8988T (cell line): ENCODE results near the gene KCNH2.

Source experiments
- DNase-seq: peaks from one replicate; pipeline ENCODE4 v3.0.0; 2011

The KCNH2 gene

DNA sequence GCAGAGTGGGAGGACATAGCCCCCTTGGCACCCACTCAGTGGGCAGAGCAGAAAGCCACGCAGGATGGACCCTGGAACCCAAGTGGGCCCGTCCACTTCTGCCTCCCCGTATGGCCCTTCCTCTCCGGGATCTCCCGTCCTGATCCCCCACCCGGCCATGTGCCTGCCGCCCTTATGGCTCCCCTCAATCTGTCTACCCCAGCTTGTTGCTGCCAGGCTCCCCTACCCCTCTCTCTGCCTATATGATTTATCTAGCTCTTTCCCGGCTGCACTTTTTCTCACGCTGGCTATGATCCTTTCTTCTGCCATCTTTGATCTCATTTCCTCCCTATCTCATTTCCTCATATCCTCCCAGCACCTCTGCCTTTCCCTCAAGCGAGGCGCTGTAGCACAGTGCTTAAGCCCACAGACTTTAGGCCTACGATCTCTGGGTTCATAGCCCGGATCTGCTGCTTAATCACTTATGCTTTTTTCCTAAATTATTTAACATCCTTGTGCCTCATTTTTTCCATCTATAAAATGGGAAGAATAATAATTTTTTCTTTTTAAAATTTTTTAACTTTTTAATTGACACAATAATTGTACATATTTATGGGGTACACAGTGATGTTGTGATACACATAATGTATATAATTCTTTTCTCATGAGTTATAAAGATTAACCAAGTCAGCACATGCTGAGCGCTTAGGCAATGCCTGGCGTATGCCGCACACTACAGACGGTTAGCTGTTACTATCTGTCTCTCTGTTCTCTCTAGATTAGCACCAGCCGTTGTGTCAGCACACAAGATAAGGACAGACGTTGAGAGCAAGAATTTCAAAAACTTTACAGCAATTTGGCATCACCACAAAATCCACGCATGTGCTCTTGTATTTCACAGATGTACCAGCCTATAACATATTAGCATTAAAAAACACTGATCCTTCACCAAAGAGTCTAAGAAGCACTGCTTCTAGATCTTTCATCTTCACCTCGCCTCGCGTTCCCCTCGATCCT is 18.1 kb downstream of the KCNH2 start:
- no peak for DNase-seq

DNA sequence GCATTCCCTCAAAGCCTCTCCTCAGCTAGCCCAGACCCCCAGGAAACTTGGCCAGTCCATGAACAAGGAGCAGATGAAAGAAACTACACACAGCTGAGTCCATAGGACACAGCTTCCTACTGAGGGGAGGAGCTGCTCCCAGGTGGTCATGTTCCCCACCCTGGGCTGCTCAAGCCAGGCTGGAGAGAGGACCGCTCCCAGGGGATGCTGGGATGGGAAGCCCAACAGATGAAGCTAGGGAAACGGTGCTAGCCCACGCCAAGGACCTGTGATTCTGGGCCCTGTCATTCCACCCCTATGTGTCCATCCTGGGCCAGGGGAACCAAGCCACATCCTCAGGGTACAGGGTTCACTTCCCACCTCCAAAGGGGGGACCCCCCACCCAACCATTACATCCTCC is 19.0 kb downstream of the KCNH2 start:
- DNase-seq, result no peak

GRCh38 chr7:150958597-150958996 is 19.5 kb downstream of the KCNH2 start:
- no peak for DNase-seq

- no peak for DNase-seq
Observed at GRCh38 chr7:150958062-150958552, 20.0 kb downstream of the KCNH2 start.

DNA sequence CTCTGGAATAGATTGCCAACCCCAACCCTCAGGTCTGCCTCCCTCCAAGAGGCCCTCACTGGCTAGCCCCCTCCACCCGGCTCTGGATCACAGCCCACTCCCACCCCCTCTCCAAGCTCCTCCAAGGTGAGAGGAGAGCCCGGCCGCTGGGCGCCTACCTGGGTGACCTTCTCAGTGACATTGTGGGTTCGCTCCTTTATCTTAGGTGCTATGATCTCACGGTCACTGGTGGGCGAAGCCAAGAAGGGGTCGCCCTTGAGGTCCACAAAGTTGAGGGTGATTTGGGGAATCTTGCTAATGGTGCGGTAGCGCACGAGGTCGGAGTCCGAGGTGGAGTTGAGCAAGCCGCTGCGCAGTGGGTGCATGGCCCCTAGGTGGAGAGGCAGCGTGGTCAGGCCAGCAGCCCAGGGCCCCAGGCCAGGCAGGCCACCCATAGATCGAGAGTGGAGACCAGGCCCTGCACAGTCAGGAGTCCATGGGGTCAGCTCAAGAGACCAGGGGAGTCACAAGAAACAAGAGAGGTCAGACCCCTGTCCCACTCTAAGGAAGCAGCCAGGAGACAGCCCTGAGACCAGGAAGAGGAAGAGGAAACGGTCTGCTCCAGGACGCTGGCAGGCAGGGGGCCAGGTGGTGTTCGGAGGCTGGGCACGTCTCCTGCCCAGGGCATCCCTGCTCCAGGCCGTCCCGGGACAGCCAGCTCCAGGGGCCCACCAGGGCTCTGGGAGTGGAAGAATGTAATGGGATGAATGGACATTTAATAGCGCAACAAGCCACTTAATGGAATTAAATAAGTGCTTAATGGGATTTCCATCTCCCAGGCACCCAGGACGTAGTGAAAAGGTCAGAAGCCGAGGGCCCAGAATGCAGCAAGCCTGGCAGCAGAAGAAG is 20.7 kb downstream of the KCNH2 start:
- no peak for DNase-seq

DNA sequence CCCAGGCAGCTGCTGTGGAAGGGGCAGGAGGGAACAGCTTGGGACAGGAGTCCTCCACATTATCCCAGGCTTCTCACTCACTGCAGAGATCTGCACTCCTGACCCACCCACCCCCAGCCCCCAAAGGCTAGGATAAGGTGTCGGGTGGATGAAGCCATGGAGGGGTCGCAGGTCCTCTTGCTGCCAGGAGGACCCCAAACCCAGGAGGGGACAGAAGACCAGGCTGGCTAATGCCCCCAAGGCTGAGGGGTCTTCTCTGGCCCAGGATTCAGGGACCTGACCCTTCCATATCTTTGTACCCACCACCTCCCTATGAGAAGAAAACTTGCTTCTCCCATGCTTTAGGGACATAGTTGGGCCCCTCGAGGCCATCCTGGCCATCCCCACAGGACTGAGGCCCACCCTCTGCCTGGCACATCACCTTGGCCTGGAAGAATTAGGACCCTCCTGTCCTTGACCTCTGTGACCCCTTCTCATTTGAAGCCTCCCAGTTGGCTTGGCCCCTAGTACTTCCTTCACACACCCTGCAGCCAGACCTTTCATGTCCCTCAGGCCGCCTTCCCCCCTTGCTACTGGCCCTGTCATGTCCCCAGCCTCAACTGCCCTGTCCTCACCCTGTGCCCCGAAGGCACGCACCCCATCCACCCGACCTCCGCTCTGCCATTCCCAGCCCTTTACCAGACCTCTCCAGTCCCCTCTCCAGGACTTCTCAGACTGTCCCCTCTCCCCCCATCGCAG is 21.6 kb downstream of the KCNH2 start:
- DNase-seq, result no peak

GRCh38 chr7:150955519-150956394 is 22.4 kb downstream of the KCNH2 start:
- no peak for DNase-seq

GRCh38 chr7:150954986-150955518 is 23.1 kb downstream of the KCNH2 start:
- no peak for DNase-seq

- DNase-seq, result no peak
Observed at GRCh38 chr7:150954201-150954985, 23.7 kb downstream of the KCNH2 start.

- no peak for DNase-seq
Observed at GRCh38 chr7:150953061-150953997, 24.8 kb downstream of the KCNH2 start.

- no peak for DNase-seq
Observed at GRCh38 chr7:150952331-150953050, 25.6 kb downstream of the KCNH2 start.

DNA sequence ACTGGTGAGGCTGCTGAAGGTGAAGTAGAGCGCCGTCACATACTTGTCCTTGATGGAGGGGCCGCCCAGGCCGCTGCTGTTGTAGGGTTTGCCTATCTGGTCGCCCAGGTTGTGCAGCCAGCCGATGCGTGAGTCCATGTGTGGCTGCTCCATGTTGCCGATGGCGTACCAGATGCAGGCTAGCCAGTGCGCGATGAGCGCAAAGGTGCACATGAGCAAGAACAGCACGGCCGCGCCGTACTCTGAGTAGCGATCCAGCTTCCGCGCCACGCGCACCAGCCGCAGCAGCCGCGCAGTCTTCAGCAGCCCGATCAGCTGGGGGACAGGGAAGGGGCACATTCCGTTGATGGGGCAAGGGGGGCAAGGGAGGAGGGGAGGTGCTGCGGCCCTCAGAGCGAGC is 26.6 kb downstream of the KCNH2 start:
- no peak for DNase-seq

DNA sequence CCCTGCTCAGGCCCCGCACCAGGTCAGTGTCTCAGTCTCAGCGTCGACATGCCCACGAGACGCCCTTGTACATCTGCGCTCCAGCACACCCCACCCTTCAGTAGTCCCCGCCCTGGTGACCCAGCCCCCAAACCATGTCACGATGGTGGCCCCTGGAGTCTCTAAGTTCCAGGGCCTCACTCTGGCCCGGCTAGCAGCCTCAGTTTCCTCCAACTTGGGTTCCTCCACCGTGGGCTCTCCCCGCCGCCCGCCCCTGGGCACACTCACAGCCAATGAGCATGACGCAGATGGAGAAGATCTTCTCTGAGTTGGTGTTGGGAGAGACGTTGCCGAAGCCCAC is 27.0 kb downstream of the KCNH2 start:
- DNase-seq, result no peak

DNA sequence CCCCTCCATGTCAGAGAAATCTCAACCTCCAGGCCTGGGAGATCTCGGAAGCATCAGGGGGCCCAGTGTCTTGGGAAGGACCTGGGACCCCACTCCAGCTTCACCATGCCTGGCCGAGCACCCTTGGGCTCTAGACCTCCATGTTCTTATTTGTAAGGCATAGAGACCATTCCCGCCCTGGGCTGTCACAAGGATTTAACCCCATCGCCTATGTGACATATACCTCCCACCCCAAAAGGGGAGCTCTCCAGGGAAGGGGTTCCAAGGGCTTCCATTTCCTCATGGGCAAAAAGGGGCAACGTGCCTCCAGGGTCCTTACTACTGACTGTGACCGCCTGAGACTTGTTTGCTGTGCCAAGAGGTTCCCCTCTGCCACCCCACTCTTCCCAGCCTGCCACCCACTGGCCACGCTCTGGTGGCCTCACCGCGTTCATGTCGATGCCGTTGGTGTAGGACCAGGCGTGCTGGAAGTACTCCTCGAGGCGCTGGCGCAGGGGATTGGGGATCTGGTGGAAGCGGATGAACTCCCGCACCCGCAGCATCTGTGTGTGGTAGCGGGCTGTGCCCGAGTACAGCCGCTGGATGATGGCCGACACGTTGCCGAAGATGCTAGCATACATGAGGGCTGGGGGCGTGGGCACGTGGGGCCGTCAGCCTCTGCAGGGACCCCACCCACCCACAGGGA is 27.5 kb downstream of the KCNH2 start:
- DNase-seq, result no peak

GRCh38 chr7:150949971-150950491 is 28.1 kb downstream of the KCNH2 start:
- no peak for DNase-seq

GRCh38 chr7:150949564-150949963 is 28.6 kb downstream of the KCNH2 start:
- no peak for DNase-seq

DNA sequence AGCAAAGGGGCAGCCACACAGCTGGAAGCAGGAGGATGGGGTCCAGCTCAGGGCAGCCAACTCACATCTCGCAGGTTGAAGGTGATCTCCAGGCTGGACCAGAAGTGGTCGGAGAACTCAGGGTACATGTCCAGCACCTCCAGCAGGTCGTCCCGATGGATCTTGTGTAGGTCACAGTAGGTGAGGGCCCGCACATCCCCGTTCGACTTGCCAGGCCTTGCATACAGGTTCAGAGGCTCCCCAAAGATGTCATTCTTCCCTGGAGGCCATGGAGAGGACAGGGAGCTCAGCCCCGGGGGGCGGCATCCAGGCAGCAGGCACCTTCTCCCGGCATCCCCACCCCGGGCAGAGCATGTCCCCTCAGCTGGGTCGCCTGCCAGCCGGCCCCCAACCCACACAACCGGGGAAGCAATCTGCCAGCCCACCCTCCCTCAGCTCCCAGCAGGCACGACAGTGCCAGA is 29.3 kb downstream of the KCNH2 start:
- no peak for DNase-seq
